Activated naive CD4-positive, alpha-beta T cell treated with anti-CD3 and anti-CD28 coated beads, Interleukin-2, amount 10 ng/mL, durations not matched to agents 7 days and 5 days (primary cell): ENCODE results near the gene GGA1.

ENCODE experiments used
- CTCF ChIA-PET: fragments of 350-600 bp; sonication (Branson Sonifier 250); formaldehyde crosslinking; loops from one replicate; lab custom pipeline; 2021; ENCODE audit warnings: antibody characterized with exemption; lab: Charles Lee
- DNase-seq: peaks from one replicate; pipeline ENCODE4 v3.0.0-alpha.2; 2020
- H3K27ac Mint-ChIP-seq: one replicate; pipeline ENCODE4 v1.8.0; 2021; ENCODE audit warnings: mild to moderate bottlenecking, moderate library complexity, mixed read lengths
- H3K27me3 Mint-ChIP-seq: one replicate; pipeline ENCODE4 v1.8.0; 2021; ENCODE audit warnings: mild to moderate bottlenecking, mixed read lengths
- H3K36me3 Mint-ChIP-seq: one replicate; pipeline ENCODE4 v1.8.0; 2021; ENCODE audit warnings: mixed read lengths
- H3K4me1 Mint-ChIP-seq: one replicate; pipeline ENCODE4 v1.8.0; 2021; ENCODE audit warnings: mixed read lengths
- H3K4me3 Mint-ChIP-seq: one replicate; pipeline ENCODE4 v1.8.0; 2021; ENCODE audit warnings: mild to moderate bottlenecking, moderate library complexity, mixed read lengths
- H3K9me3 Mint-ChIP-seq: one replicate; pipeline ENCODE4 v1.8.0; 2021; ENCODE audit warnings: mixed read lengths

Gene GGA1

GRCh38 chr22:37608477-37609239 lies at the start of gene GGA1:
Gene GGA1 (plus strand): TSS chr22:37608834. CDS start chr22:37608861, 27 bp downstream.
- Mint-ChIP-seq H3K27ac (peak within 1 kb of the TSS; percentile 96), H3K9me3 (no peaks in the 10 kb centered on the region), H3K4me1 (peaks cover 63% of the 10 kb centered on the region), H3K27me3 (peaks cover 14% of the 10 kb centered on the region), H3K36me3 (peaks cover 6% of the 10 kb centered on the region), H3K4me3 (peak within 1 kb of the TSS; percentile 97)
- CTCF ChIA-PET = interaction anchor here (0.6 to 6.3 kb wide), 14 partner anchors 16 to 74 kb away, joined by 3 to 48 read pairs (median 4); partner anchors contain the start of gene LGALS1
- peak; percentile 97 for DNase-seq

GRCh38 chr22:37559521-37559900 lies 49.1 kb upstream of the GGA1 start:
- Mint-ChIP-seq H3K27ac (no peak overlapping the region), H3K4me1 (peaks cover 18% of the 10 kb centered on the region), H3K36me3 (no peaks in the 10 kb centered on the region), H3K27me3 (peaks cover 97% of the 10 kb centered on the region), H3K4me3 (no peak overlapping the region), H3K9me3 (no peaks in the 10 kb centered on the region)
- no peak for DNase-seq
- CTCF ChIA-PET = interaction anchor here (16.9 kb wide), 1 partner anchor 15 kb away, joined by 411 read pairs; no protein-coding TSS in a partner anchor

- Mint-ChIP-seq H3K27ac (no peak within 1 kb of the TSS), H3K4me3 (no peak within 1 kb of the TSS), H3K27me3 (peaks cover 97% of the 10 kb centered on the region), H3K4me1 (peaks cover 18% of the 10 kb centered on the region), H3K9me3 (no peaks in the 10 kb centered on the region), H3K36me3 (no peaks in the 10 kb centered on the region)
- CTCF ChIA-PET = interaction anchor here (16.9 kb wide), 1 partner anchor 15 kb away, joined by 411 read pairs; no protein-coding TSS in a partner anchor
- no peak for DNase-seq
Observed at GRCh38 chr22:37559901-37560607, 48.6 kb upstream of the GGA1 start, which contains the start of gene CDC42EP1. Gene CDC42EP1 (plus strand): TSS chr22:37560480. CDS start chr22:37566350, 5,870 bp downstream.

- Mint-ChIP-seq H3K27me3 (peaks cover 97% of the 10 kb centered on the region), H3K4me3 (no peak overlapping the region)
Observed at GRCh38 chr22:37560608-37561211, 47.9 kb upstream of the GGA1 start.

GRCh38 chr22:37561212-37562048 lies 47.2 kb upstream of the GGA1 start:
- H3K9me3 Mint-ChIP-seq = no peaks in the 10 kb centered on the region
- CTCF ChIA-PET = interaction anchor here (0.9 to 16.9 kb wide), 8 partner anchors 14 to 439 kb away, joined by 3 to 411 read pairs (median 4); no protein-coding TSS in a partner anchor
- H3K4me3 Mint-ChIP-seq = no peak overlapping the region
- H3K4me1 Mint-ChIP-seq = peaks cover 25% of the 10 kb centered on the region
- no peaks in the 10 kb centered on the region for H3K36me3 Mint-ChIP-seq
- no peak overlapping the region for H3K27ac Mint-ChIP-seq
- DNase-seq = peak; percentile 81
- peaks cover 97% of the 10 kb centered on the region for H3K27me3 Mint-ChIP-seq

More at GRCh38 chr22:37560608-37561211, 47.9 kb upstream of the GGA1 start:
- DNase-seq = no peak
- Mint-ChIP-seq H3K9me3 (no peaks in the 10 kb centered on the region), H3K36me3 (no peaks in the 10 kb centered on the region), H3K4me1 (peaks cover 19% of the 10 kb centered on the region), H3K27ac (no peak overlapping the region)
- CTCF ChIA-PET = interaction anchor here (2.8 to 16.9 kb wide), 2 partner anchors 16 to 32 kb away, joined by 14 to 411 read pairs; no protein-coding TSS in a partner anchor

- no peaks in the 10 kb centered on the region for H3K36me3 Mint-ChIP-seq
- H3K27ac Mint-ChIP-seq = no peak overlapping the region
- CTCF ChIA-PET = interaction anchor here (0.9 to 16.9 kb wide), 11 partner anchors 12 to 440 kb away, joined by 3 to 411 read pairs (median 3); no protein-coding TSS in a partner anchor
- H3K4me3 Mint-ChIP-seq = no peak overlapping the region
- no peaks in the 10 kb centered on the region for H3K9me3 Mint-ChIP-seq
- H3K27me3 Mint-ChIP-seq = peaks cover 97% of the 10 kb centered on the region
- peaks cover 33% of the 10 kb centered on the region for H3K4me1 Mint-ChIP-seq
- DNase-seq = no peak
Observed at GRCh38 chr22:37562049-37562875, 46.4 kb upstream of the GGA1 start.

- Mint-ChIP-seq H3K36me3 (no peaks in the 10 kb centered on the region), H3K9me3 (no peaks in the 10 kb centered on the region), H3K27me3 (peaks cover 97% of the 10 kb centered on the region), H3K27ac (no peak overlapping the region), H3K4me1 (peaks cover 39% of the 10 kb centered on the region), H3K4me3 (no peak overlapping the region)
- DNase-seq = no peak
- CTCF ChIA-PET = interaction anchor here (0.8 to 16.9 kb wide), 10 partner anchors 11 to 484 kb away, joined by 3 to 411 read pairs (median 4); no protein-coding TSS in a partner anchor
Observed at GRCh38 chr22:37563153-37564081, 45.2 kb upstream of the GGA1 start.

- Mint-ChIP-seq H3K27me3 (peaks cover 97% of the 10 kb centered on the region), H3K27ac (no peak overlapping the region), H3K4me1 (peaks cover 39% of the 10 kb centered on the region), H3K9me3 (no peaks in the 10 kb centered on the region), H3K36me3 (no peaks in the 10 kb centered on the region), H3K4me3 (no peak overlapping the region)
- DNase-seq = no peak
- CTCF ChIA-PET = interaction anchor here (0.8 to 16.9 kb wide), 5 partner anchors 20 to 484 kb away, joined by 3 to 411 read pairs (median 3); no protein-coding TSS in a partner anchor
Observed at GRCh38 chr22:37564111-37564711, 44.4 kb upstream of the GGA1 start.

- no peak overlapping the region for H3K27ac Mint-ChIP-seq
- CTCF ChIA-PET = interaction anchor here (1.1 to 16.9 kb wide), 9 partner anchors 8 to 327 kb away, joined by 3 to 411 read pairs (median 17); partner anchors contain the start of gene GGA1
- no peak overlapping the region for H3K4me3 Mint-ChIP-seq
Observed at GRCh38 chr22:37565830-37566229, 42.8 kb upstream of the GGA1 start.

GRCh38 chr22:37566329-37566837 lies 42.3 kb upstream of the GGA1 start:
- H3K27me3 Mint-ChIP-seq = peaks cover 100% of the 10 kb centered on the region
- no peak overlapping the region for H3K27ac Mint-ChIP-seq
- peak; percentile 57 for DNase-seq
- H3K4me3 Mint-ChIP-seq = peak overlapping the region; percentile 41
- no peaks in the 10 kb centered on the region for H3K36me3 Mint-ChIP-seq
- CTCF ChIA-PET = interaction anchor here (1.0 to 16.9 kb wide), 18 partner anchors 9 to 328 kb away, joined by 3 to 411 read pairs (median 6); partner anchors contain the start of genes GGA1 and LGALS2
- H3K9me3 Mint-ChIP-seq = no peaks in the 10 kb centered on the region
- H3K4me1 Mint-ChIP-seq = peaks cover 29% of the 10 kb centered on the region

More at GRCh38 chr22:37565830-37566229, 42.8 kb upstream of the GGA1 start:
- no peaks in the 10 kb centered on the region for H3K9me3 Mint-ChIP-seq
- no peaks in the 10 kb centered on the region for H3K36me3 Mint-ChIP-seq
- H3K27me3 Mint-ChIP-seq = peaks cover 100% of the 10 kb centered on the region
- DNase-seq = no peak
- peaks cover 32% of the 10 kb centered on the region for H3K4me1 Mint-ChIP-seq
